PC-3 (cell line): ENCODE measurements around the gene WTAP. TPM values are rescaled to one million over a fixed set of nuclear protein-coding genes. Genes with fewer than 3 reads are reported as not detected.

Source experiments
- ATAC-seq: fragments of 200-7000 bp; cut with Tn5 transposase; 2 replicates; pipeline ENCODE4 v1.9.1; 2020; ENCODE audit warnings: mild to moderate bottlenecking, moderate library complexity
- BruUV-seq: library from RNA; stranded (reverse); fragments of 400-500 nt; replicated peaks from 2 replicates; lab custom pipeline; 2021; lab: Mats Ljungman, UMichigan
- CTCF ChIA-PET: fragments of 300-600 bp; sonication (Branson Sonifier 250); formaldehyde crosslinking; loops from one replicate; lab custom pipeline; 2022; ENCODE audit warnings: antibody characterized with exemption; lab: Charles Lee
- POLR2A ChIA-PET: fragments of 300-600 bp; sonication (Branson Sonifier 250); formaldehyde crosslinking; loops from one replicate; lab custom pipeline; 2022; ENCODE audit warnings: antibody characterized with exemption; ENCODE audit not compliant: unreplicated experiment; lab: Charles Lee
- DNase-seq: peaks from one replicate; pipeline ENCODE4 v3.0.0-alpha.2; 2015
- H2AFZ ChIP-seq: fragments of 300-600 bp; sonication (generic); 2 replicates; pipeline ENCODE4 v1.6.0; 2016; ENCODE audit warnings: antibody characterized with exemption, low read length
- H3F3A ChIP-seq: fragments of 300-600 bp; sonication (generic); one replicate; pipeline ENCODE4 v1.6.0; 2017; ENCODE audit warnings: antibody characterized with exemption, low read length, control low read depth, mild to moderate bottlenecking; ENCODE audit not compliant: unreplicated experiment
- H3K27ac ChIP-seq: fragments of 300-600 bp; sonication (generic); 2 replicates; pipeline ENCODE4 v1.5.1; 2016; ENCODE audit warnings: mild to moderate bottlenecking, low read length
- H3K27me3 ChIP-seq: fragments of 300-600 bp; sonication (generic); 2 replicates; pipeline ENCODE4 v1.6.1; 2016; ENCODE audit warnings: low read length, mixed read lengths
- H3K36me3 ChIP-seq: fragments of 300-600 bp; sonication (generic); 2 replicates; pipeline ENCODE4 v1.6.1; 2016; ENCODE audit warnings: low read depth, mixed run types, low read length, mixed read lengths
- H3K4me1 ChIP-seq: fragments of 300-600 bp; sonication (generic); 2 replicates; pipeline ENCODE4 v1.5.1; 2016; ENCODE audit warnings: low read length; ENCODE audit not compliant: insufficient read depth
- H3K4me2 ChIP-seq: fragments of 300-600 bp; sonication (generic); 2 replicates; pipeline ENCODE4 v1.6.0; 2016; ENCODE audit warnings: low read length
- H3K4me3 ChIP-seq: fragments of 300-600 bp; sonication (generic); 2 replicates; pipeline ENCODE4 v1.5.1; 2016; ENCODE audit warnings: mild to moderate bottlenecking, low read length, mixed read lengths
- H3K79me2 ChIP-seq: fragments of 300-600 bp; sonication (generic); 2 replicates; pipeline ENCODE4 v1.6.1; 2017; ENCODE audit warnings: low read length, mixed read lengths
- H3K9ac ChIP-seq: fragments of 300-600 bp; sonication (generic); 2 replicates; pipeline ENCODE4 v1.6.0; 2016; ENCODE audit warnings: mild to moderate bottlenecking, low read length
- H3K9me2 ChIP-seq: fragments of 300-600 bp; sonication (generic); replicated peaks from 2 replicates; pipeline ENCODE4 v1.6.1; 2016; ENCODE audit warnings: mixed run types, low read length, mixed read lengths
- H3K9me3 ChIP-seq: fragments of 300-600 bp; sonication (generic); 2 replicates; pipeline ENCODE4 v1.6.1; 2016; ENCODE audit warnings: low read length, mixed read lengths
- H4K20me1 ChIP-seq: fragments of 300-600 bp; sonication (generic); 2 replicates; pipeline ENCODE4 v1.6.1; 2016; ENCODE audit warnings: low read length, mixed read lengths
- CTCF ChIP-seq: fragments of 300-600 bp; sonication (generic); conservative IDR thresholded peaks from 2 replicates; pipeline ENCODE4 v1.5.1; 2017; ENCODE audit warnings: antibody characterized with exemption, low read depth, mild to moderate bottlenecking, low read length
- EZH2 ChIP-seq: fragments of 300-600 bp; sonication (generic); IDR thresholded peaks from one replicate; pipeline ENCODE4 v1.6.1; 2017; ENCODE audit warnings: antibody characterized with exemption, mild to moderate bottlenecking, low read length; ENCODE audit not compliant: unreplicated experiment
- EZH2phosphoT487 ChIP-seq: fragments of 300-600 bp; sonication (generic); IDR thresholded peaks from 2 replicates; pipeline ENCODE4 v1.6.1; 2018; ENCODE audit warnings: mild to moderate bottlenecking, antibody characterized with exemption, low read length, borderline replicate concordance
- intact Hi-C: fragments of 100-400 bp; cut with micrococcal nuclease; formaldehyde crosslinking; loops from 2 replicates; pipeline ENCODE4 v1.9.0; 2023
- total RNA-seq: library from RNA; depleted of rRNA; stranded (reverse); fragments of >200 nt; gene quantifications from 2 replicates; pipeline ENCODE4 v1.2.3, GENCODE V29; 2014

Gene WTAP
- total RNA-seq, 1 experiment from 2014 or later: 54.5 TPM

- peak overlapping the region; percentile 90 for H3K4me2 ChIP-seq
- no peak overlapping the region for H3K27ac ChIP-seq
- ChIA-PET CTCF (interaction anchor here (0.7 to 0.9 kb wide), 2 partner anchors 99 to 161 kb away, joined by 3 to 4 read pairs; partner anchors contain the start of gene MRPL18), POLR2A (no interaction called here)
- DNase-seq (peak; percentile 78), ATAC-seq (no peak)
- peaks cover 3% of the 10 kb centered on the region; the same call in 1 of the 2 replicates for H3K36me3 ChIP-seq
- H3K4me3 ChIP-seq: peak overlapping the region; percentile 89
- no peaks in the 10 kb centered on the region for H3K9me3 ChIP-seq
- H3K79me2 ChIP-seq: peaks cover 42% of the 10 kb centered on the region
- no TSS peak for BruUV-seq
- H3K9ac ChIP-seq: peak overlapping the region; percentile 85; the same call in 1 of the 2 replicates
- intact Hi-C loops: loop anchor here (1.0 to 2.0 kb wide), 4 partner anchors 35 to 162 kb away; partner anchors contain the start of gene TCP1
- no peaks in the 10 kb centered on the region for H3K9me2 ChIP-seq
- H3K27me3 ChIP-seq: no peaks in the 10 kb centered on the region
- no peak overlapping the region for H2AFZ ChIP-seq
- H4K20me1 ChIP-seq: 0 out of 2 replicates have a peak, but pooled peaks cover 3% of the 10 kb centered on the region
- TF ChIP-seq EZH2: no peak
- TF ChIP-seq EZH2phosphoT487: no peak
- TF ChIP-seq CTCF: peak; percentile 77
- no peaks in the 10 kb centered on the region for H3F3A ChIP-seq
- peaks cover 19% of the 10 kb centered on the region for H3K4me1 ChIP-seq
These were observed 36.0 kb upstream of the WTAP start for GRCh38 chr6:159691133-159691962.

- Histone ChIP-seq H3K4me3 (peak overlapping the region; percentile 89), H3K9me2 (no peaks in the 10 kb centered on the region), H2AFZ (peak overlapping the region; percentile 28; the same call in 1 of the 2 replicates), H3K4me1 (peaks cover 19% of the 10 kb centered on the region), H3F3A (no peaks in the 10 kb centered on the region), H3K4me2 (peak overlapping the region; percentile 90), H3K27me3 (no peaks in the 10 kb centered on the region), H4K20me1 (0 out of 2 replicates have a peak, but pooled peaks cover 3% of the 10 kb centered on the region), H3K9ac (peak overlapping the region; percentile 85), H3K36me3 (peaks cover 3% of the 10 kb centered on the region; the same call in 1 of the 2 replicates), H3K79me2 (peaks cover 42% of the 10 kb centered on the region), H3K9me3 (no peaks in the 10 kb centered on the region), H3K27ac (no peak overlapping the region)
- ATAC-seq: no peak
- intact Hi-C loops: loop anchor here (1.0 to 2.0 kb wide), 4 partner anchors 34 to 161 kb away; partner anchors contain the start of gene TCP1
- ChIA-PET CTCF (interaction anchor here (0.7 to 0.9 kb wide), 2 partner anchors 98 to 161 kb away, joined by 3 to 4 read pairs; partner anchors contain the start of gene MRPL18), POLR2A (no interaction called here)
- BruUV-seq: TSS peak; percentile 49
- no peak for TF ChIP-seq CTCF
- no peak for TF ChIP-seq EZH2
- TF ChIP-seq EZH2phosphoT487: no peak
- no peak for DNase-seq
These were observed 35.4 kb upstream of the WTAP start for GRCh38 chr6:159691963-159692287.
